GM19351 (cell line): ENCODE measurements around the gene MAU2.

Source experiments
- ATAC-seq: cut with Tn5 transposase; IDR thresholded peaks from one replicate; pipeline ENCODE4 v1.9.1; 2021; ENCODE audit warnings: mild to moderate bottlenecking, moderate library complexity; ENCODE audit not compliant: unreplicated experiment

MAU2 gene

GRCh38 chr19:19407633-19407930 is 87.0 kb downstream of the MAU2 start:
- ATAC-seq: no peak
